ENCODE results near the gene SELENOO.

DNA sequence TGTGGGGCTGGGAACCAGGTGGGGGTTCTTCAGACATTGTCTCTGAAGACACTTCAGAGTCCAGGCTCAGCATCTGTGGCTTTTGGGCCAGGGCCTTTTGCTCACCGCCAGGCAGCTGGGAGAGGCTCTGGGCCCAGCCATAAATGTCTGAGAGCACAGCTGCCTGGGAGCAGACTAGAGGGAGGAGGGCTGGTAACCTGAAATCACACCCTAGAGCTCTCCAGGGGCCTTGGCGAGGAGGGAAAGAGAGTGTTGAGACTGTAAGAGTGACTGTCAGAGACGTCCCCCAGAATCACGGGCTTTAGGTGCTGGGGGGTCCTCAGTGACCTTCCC, 11.0 kb upstream of the SELENOO start:
- TF ChIP-seq CTCF (IDR thresholded peaks at IDR 0.05) (no peak), POLR2A (IDR thresholded peaks at IDR 0.05) (no peak)

Measured in thyroid gland (tissue), 4 donors.